HepG2 (cell line): Measurements from ENCODE around the gene PTMA. TPM values are rescaled to one million over a fixed set of nuclear protein-coding genes. Genes with fewer than 3 reads are reported as not detected.

ENCODE experiments used
- BCLAF1 ChIP-seq: fragments of 450-650 bp; IDR thresholded peaks from 2 replicates; pipeline ENCODE4 v1.6.1; 2017; ENCODE audit warnings: mild to moderate bottlenecking
- MIER2 ChIP-seq: IDR thresholded peaks from 2 replicates; pipeline ENCODE4 v1.6.1; 2016; ENCODE audit warnings: missing biosample characterization, missing genetic modification reagents
- NCOA1 ChIP-seq: sonication (generic); formaldehyde crosslinking; IDR thresholded peaks from 2 replicates; pipeline ENCODE4 v1.9.0; 2021; ENCODE audit warnings: missing genetic modification reagents
- RXRB ChIP-seq: IDR thresholded peaks from 2 replicates; pipeline ENCODE4 v1.6.1; 2016; ENCODE audit warnings: borderline replicate concordance, missing genetic modification reagents, missing compliant biosample characterization
- SIN3B ChIP-seq: fragments of 150-350 bp; IDR thresholded peaks from 2 replicates; pipeline ENCODE4 v1.6.1; 2014; ENCODE audit warnings: low read length
- TSC22D2 ChIP-seq: sonication (generic); formaldehyde crosslinking; IDR thresholded peaks from 2 replicates; pipeline ENCODE4 v1.5.1; 2020; ENCODE audit warnings: missing genetic modification reagents, mild to moderate bottlenecking, borderline replicate concordance
- ZMAT5 ChIP-seq: sonication (generic); formaldehyde crosslinking; IDR thresholded peaks from 2 replicates; pipeline ENCODE4 v1.5.0; 2020; ENCODE audit warnings: mild to moderate bottlenecking, low read depth, missing genetic modification reagents, borderline replicate concordance
- ZNF574 ChIP-seq: sonication (generic); formaldehyde crosslinking; IDR thresholded peaks from 2 replicates; pipeline ENCODE4 v1.4.0; 2020; ENCODE audit warnings: missing genetic modification reagents
- ZNF609 ChIP-seq: sonication (generic); formaldehyde crosslinking; IDR thresholded peaks from 2 replicates; pipeline ENCODE4 v1.4.0; 2020; ENCODE audit warnings: mild to moderate bottlenecking, missing genetic modification reagents, borderline replicate concordance
- ZNF746 ChIP-seq: sonication (generic); formaldehyde crosslinking; IDR thresholded peaks from 2 replicates; pipeline ENCODE4 v1.8.0; 2022; ENCODE audit warnings: mild to moderate bottlenecking, missing genetic modification reagents
- ZNF773 ChIP-seq: sonication (generic); formaldehyde crosslinking; IDR thresholded peaks from 2 replicates; pipeline ENCODE4 v1.4.0; 2020; ENCODE audit warnings: missing genetic modification reagents, borderline replicate concordance
- ZSCAN9 ChIP-seq: IDR thresholded peaks from 2 replicates; pipeline ENCODE4 v1.6.1; 2016; ENCODE audit warnings: borderline replicate concordance
- polyA plus RNA-seq, 8 experiments: library from polyadenylated mRNA; depleted of rRNA in 3 of 8; stranded (reverse) in 7 of 8; unstranded in 1 of 8; fragments of >200 nt; fragmentation: Illumina TruSeq in 4 of 8; extraction: Trizol in 4 of 8; gene quantifications; 2 replicates each; pipeline versions ENCODE4 v1.2.1 to v1.2.3, GENCODE V29; 2011 to 2016; ENCODE audit warnings: low read depth in 4 of 8, missing spikeins in 1 of 8, mixed read lengths in 1 of 8; ENCODE audit not compliant: insufficient read depth in 1 of 8
- total RNA-seq, 5 experiments: library from RNA; depleted of rRNA; stranded (reverse); fragments of >200 nt; fragmentation: Illumina TruSeq; extraction: Trizol; gene quantifications; 2 replicates each; pipeline ENCODE4 v1.2.3, GENCODE V29; 2016; ENCODE audit warnings: low read depth in 1 of 5
- TF ChIP-seq, protein P1 (sequence below): sonication (generic); formaldehyde crosslinking; IDR thresholded peaks from 2 replicates; pipeline ENCODE4 v1.4.0; 2020; ENCODE audit warnings: missing genetic modification reagents
- TF ChIP-seq, protein P2 (sequence below): sonication (generic); formaldehyde crosslinking; IDR thresholded peaks from 2 replicates; pipeline ENCODE4 v1.5.1; 2020; ENCODE audit warnings: missing genetic modification reagents, mild to moderate bottlenecking, borderline replicate concordance

The PTMA gene
- total and polyA plus RNA-seq, 2 of the 13 experiments (the other 11 are each of a cell fraction or from before 2014, with no cell fraction given): 190 to 1,086 TPM

DNA sequence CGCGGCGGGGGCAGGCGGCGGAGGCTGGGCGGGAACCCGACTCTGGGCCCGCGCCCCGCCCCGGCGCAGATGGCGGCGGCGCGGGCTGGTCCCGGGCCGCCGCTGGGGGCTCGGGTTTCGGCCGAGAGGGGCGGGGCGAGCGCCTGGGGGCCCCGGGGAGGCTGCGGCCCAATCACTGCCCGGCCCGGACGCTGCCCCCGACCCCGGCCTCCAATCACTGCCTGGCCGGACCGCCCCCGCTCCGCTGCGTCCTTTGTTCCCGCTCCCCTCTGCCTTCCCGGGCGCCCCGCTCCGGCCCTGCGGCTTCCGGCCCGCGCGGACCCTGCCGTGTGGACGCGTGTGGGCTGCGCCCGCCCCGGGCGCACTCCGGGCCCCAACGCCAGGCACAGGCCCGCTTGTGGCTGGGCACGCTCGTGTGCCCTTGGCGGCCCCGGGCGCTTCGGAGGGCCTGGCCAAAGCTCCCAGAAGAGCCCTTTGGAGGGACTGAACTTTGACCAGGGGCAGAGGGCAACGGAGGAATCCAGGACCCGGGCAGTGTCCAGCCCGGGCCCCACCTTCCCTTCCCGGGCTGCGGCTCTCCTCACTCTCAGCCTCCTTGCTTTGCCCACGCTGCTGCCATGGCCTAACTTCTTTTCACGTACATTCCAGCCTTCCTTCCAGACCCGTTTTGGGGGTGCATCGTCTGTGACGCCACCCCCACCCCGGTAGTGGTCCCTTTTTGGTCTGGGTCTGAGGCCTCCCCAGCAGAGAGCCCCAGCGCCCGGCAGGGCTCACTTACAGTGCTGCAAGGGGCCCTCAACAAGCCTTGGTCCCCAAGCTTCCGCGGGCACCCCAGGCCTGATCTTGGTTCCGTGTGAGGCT, 27.1 kb upstream of the PTMA start (continued):
- no peak for TF ChIP-seq BCLAF1
- TF ChIP-seq TSC22D2 (CRISPR knock-in tag): peak; percentile 57
- TF ChIP-seq, protein P1, sequence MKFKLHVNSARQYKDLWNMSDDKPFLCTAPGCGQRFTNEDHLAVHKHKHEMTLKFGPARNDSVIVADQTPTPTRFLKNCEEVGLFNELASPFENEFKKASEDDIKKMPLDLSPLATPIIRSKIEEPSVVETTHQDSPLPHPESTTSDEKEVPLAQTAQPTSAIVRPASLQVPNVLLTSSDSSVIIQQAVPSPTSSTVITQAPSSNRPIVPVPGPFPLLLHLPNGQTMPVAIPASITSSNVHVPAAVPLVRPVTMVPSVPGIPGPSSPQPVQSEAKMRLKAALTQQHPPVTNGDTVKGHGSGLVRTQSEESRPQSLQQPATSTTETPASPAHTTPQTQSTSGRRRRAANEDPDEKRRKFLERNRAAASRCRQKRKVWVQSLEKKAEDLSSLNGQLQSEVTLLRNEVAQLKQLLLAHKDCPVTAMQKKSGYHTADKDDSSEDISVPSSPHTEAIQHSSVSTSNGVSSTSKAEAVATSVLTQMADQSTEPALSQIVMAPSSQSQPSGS (CRISPR knock-in tag): peak; percentile 47; the same call in 1 of the 2 replicates
- TF ChIP-seq, protein P2, sequence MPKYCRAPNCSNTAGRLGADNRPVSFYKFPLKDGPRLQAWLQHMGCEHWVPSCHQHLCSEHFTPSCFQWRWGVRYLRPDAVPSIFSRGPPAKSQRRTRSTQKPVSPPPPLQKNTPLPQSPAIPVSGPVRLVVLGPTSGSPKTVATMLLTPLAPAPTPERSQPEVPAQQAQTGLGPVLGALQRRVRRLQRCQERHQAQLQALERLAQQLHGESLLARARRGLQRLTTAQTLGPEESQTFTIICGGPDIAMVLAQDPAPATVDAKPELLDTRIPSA (CRISPR knock-in tag): no peak
- no peak for TF ChIP-seq ZMAT5 (CRISPR knock-in tag)
- TF ChIP-seq MIER2 (CRISPR knock-in tag): no peak; the same call in 1 of the 2 replicates
- TF ChIP-seq ZNF574 (CRISPR knock-in tag): peak; percentile 85; the same call in 1 of the 2 replicates
- 0 out of 2 replicates have a peak, but pooled peaks have one; percentile 21 for TF ChIP-seq ZSCAN9 (CRISPR knock-in tag)
- TF ChIP-seq ZNF609 (CRISPR knock-in tag): no peak; the same call in 1 of the 2 replicates
- TF ChIP-seq ZNF746 (CRISPR knock-in tag): peak; percentile 24; the same call in 1 of the 2 replicates
- TF ChIP-seq SIN3B: 0 out of 2 replicates have a peak, but pooled peaks have one; percentile 20
- TF ChIP-seq RXRB (CRISPR knock-in tag): peak; percentile 60
- TF ChIP-seq NCOA1 (CRISPR knock-in tag): 0 out of 2 replicates have a peak, but pooled peaks have one; percentile 19
- peak; percentile 40; the same call in 1 of the 2 replicates for TF ChIP-seq ZNF773
